Small intestine (tissue), 7 donors: Measurements from ENCODE around the gene LPP. TPM values are rescaled to one million over a fixed set of nuclear protein-coding genes. Genes with fewer than 3 reads are reported as not detected.

ENCODE experiments used
- DNase-seq, 2 donors: peaks; one replicate each; pipeline versions ENCODE4 v3.0.0 to v3.0.0-alpha.2; 2013
- FAIRE-seq: peaks from 2 replicates; lab custom pipeline; 2012; peaks lifted over from hg19 to GRCh38; lab: Jason Lieb, UNC
- H3K27ac ChIP-seq, 3 donors: one replicate each; pipeline ENCODE4 v1.5.1; 2013; ENCODE audit warnings: low read length in 2 of 3, mild to moderate bottlenecking in 2 of 3, control low read depth in 1 of 3, inconsistent platforms in 1 of 3, low read depth in 1 of 3, moderate library complexity in 1 of 3
- H3K27me3 ChIP-seq, 3 donors: one replicate each; pipeline ENCODE4 v1.6.1; 2013; ENCODE audit warnings: low read length in 3 of 3, inconsistent platforms in 1 of 3; ENCODE audit not compliant: control insufficient read depth in 3 of 3, insufficient read depth in 3 of 3
- H3K36me3 ChIP-seq, 3 donors: one replicate each; pipeline ENCODE4 v1.6.1; 2013; ENCODE audit warnings: low read length in 3 of 3, inconsistent platforms in 1 of 3, low read depth in 1 of 3, mild to moderate bottlenecking in 1 of 3, moderate library complexity in 1 of 3; ENCODE audit not compliant: control insufficient read depth in 3 of 3, insufficient read depth in 2 of 3
- H3K4me1 ChIP-seq, 3 donors: one replicate each; pipeline ENCODE4 v1.6.1; 2013; ENCODE audit warnings: low read length in 2 of 3, inconsistent platforms in 1 of 3, low read depth in 1 of 3, mild to moderate bottlenecking in 1 of 3, moderate library complexity in 1 of 3; ENCODE audit not compliant: control insufficient read depth in 3 of 3, insufficient read depth in 2 of 3
- H3K4me3 ChIP-seq, 3 donors: one replicate each; pipeline ENCODE4 v1.5.1; 2013; ENCODE audit warnings: low read length in 3 of 3, control low read depth in 1 of 3, inconsistent platforms in 1 of 3, low read depth in 1 of 3, mild to moderate bottlenecking in 1 of 3, moderate library complexity in 1 of 3
- H3K9me3 ChIP-seq, 2 donors: one replicate each; pipeline ENCODE4 v1.6.1; 2013; ENCODE audit warnings: low read depth in 1 of 2, low read length in 1 of 2; ENCODE audit not compliant: control insufficient read depth in 2 of 2, insufficient read depth in 1 of 2
- WGBS, 3 donors: extraction: QIAGEN DNeasy Blood & Tissue Kit; methylation state at CpG; one replicate each; pipeline ENCODE4 v1.1.7; 2013; 5-methylcytosine and 5-hydroxymethylcytosine counted together
- polyA plus RNA-seq, 4 donors: library from polyadenylated mRNA; stranded (reverse) in 3 of 4; unstranded in 1 of 4; fragments of 200-250 nt in 3 of 4; fragments of 120-200 nt in 1 of 4; gene quantifications; one replicate each; pipeline versions ENCODE4 v1.2.1 to v1.2.3, GENCODE V29; 2013
- donor health status: healthy with polysubstance abuse.
- donor health status: control.
- donor health status: control.
- donor health status: Bipolar disorder and iron deficiency.
- donor health status: healthy.

The LPP gene
- polyA plus RNA-seq, 4 donors, result 5.4 to 35.8 (median 12.4) TPM

DNA sequence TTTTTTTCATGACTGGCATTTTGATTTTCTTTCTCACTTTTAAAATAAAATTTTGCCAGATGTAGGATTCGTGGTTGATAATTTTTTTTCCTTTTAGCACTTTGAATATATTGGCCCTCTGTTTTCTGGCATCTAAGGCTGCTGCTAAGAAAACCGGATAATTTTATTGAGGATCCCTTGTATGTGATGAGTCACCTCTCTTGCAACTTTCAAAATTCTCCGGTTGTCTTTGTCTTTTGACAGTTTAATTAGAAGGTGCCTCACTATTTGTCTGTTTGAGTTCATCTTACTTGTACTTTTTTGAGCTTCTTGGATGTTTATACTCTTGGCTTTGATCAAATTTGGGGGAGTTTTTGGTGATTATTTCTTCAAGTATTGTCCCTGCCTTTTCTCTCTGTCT is 349.7 kb downstream of the LPP start:
- Histone ChIP-seq H3K9me3 (peaks cover 0 to 17% of the 10 kb centered on the region in 2 donors), H3K4me3 (no peak overlapping the region), H3K4me1 (peaks cover 0 to 3% (median 0%) of the 10 kb centered on the region in 3 donors), H3K27me3 (no peaks in the 10 kb centered on the region), H3K36me3 (peaks cover 0 to 3% (median 0%) of the 10 kb centered on the region in 3 donors), H3K27ac (no peak overlapping the region)
- FAIRE-seq, result no peak
- 62 to 72% (median 65%) methylated on average over 3 of the region's 3 CpGs for WGBS, 3 donors
- DNase-seq, result no peak

DNA sequence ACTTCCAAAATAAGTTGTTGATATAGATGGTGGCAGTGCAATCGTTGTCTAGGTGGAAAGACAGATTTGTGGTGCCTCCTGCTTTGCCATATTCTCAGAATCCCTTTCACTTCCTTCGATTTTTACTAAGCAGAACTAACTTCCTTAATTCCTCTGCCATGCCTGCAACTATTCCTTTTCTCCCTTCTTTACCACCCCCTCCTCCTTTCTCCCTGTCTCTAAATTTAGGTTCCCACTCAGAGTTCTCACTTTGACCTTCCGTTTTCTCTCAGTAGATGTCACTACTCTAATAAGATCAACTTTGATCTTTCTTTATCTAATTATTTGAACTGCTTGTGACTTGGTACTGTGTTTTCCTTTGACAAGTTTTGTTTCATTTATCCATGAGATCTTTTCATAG is 351.2 kb downstream of the LPP start:
- 51 to 65% (median 56%) methylated on average over 3 of the region's 3 CpGs for WGBS, 3 donors
- no peaks in the 10 kb centered on the region for H3K27me3 ChIP-seq
- FAIRE-seq (no peak), DNase-seq (no peak)
- H3K27ac ChIP-seq, result no peak overlapping the region
- H3K4me1 ChIP-seq, result peaks cover 0 to 3% (median 0%) of the 10 kb centered on the region in 3 donors
- peaks cover 0 to 3% (median 0%) of the 10 kb centered on the region in 3 donors for H3K36me3 ChIP-seq
- H3K9me3 ChIP-seq, result peaks cover 0 to 17% of the 10 kb centered on the region in 2 donors
- H3K4me3 ChIP-seq, result no peak overlapping the region

DNA sequence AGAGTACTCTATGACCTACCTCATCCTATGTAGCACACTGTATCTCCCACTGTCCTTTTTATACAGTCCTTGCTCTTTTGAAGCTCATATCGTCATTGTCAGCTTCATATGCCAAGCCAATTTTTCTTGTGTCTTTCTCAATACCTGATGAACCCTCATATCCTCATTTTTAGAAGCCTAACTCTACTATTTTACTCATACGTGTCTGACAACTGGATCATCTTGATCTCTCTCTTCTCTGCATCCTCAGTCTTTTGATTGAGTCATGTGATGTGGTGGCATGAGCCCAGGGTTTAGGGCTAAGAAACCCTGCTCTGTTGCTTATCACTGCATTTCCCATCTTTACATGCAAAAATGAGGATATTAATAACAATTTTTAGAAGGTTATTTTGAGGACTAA is 352.0 kb downstream of the LPP start:
- Histone ChIP-seq H3K27ac (no peak overlapping the region), H3K4me3 (no peak overlapping the region), H3K4me1 (peaks cover 0 to 3% (median 0%) of the 10 kb centered on the region in 3 donors), H3K9me3 (peaks cover 0 to 17% of the 10 kb centered on the region in 2 donors), H3K36me3 (peaks cover 0 to 3% (median 0%) of the 10 kb centered on the region in 3 donors), H3K27me3 (no peaks in the 10 kb centered on the region)
- WGBS, 3 donors, result 89 to 94% (median 92%) methylated on average over 2 of the region's 2 CpGs
- no peak for DNase-seq
- FAIRE-seq, result no peak

DNA sequence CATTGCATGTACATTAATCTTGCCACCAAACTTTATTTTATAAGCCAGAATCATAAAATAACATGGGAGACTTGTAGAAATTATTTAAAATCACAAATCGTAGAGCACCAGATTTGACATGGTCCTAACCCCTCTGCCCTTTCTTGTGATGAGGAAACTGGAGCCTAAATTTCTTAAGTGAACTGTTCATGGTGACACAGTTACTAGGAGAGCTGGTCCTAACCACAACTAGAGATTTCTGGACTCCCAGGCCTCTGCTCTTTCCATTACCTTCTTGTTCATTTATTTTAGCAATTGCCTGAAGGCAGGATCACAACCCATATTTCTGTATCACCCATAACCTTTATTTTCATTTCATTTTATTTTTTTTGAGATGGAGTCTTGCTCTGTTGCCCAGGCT is 352.5 kb downstream of the LPP start:
- FAIRE-seq, result no peak

DNA sequence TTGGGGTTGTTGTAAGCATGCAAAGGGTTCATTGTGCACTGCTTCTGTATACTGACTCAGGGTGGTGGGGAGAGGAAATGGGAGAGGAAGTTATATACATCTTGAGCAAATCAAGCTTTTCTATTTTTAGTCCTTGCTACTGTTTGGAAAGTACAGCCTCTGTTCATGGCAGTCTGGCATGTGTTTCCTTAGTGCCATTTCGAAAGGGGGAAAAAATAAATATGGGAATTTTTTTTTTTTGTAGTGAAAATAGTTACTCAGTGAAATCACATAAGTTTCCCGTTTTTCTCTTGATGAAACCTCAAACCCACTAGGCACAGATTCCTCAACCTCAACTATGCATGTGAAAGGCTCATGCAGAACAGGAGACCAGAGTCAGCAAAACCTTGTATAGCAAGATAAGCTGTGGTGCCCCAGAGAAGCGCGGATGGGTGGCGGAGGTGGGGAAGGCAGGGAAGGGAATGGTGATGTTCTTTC is 353.3 kb downstream of the LPP start:
- Histone ChIP-seq H3K36me3 (peaks cover 0 to 2% (median 0%) of the 10 kb centered on the region in 3 donors), H3K27me3 (no peaks in the 10 kb centered on the region), H3K4me1 (peaks cover 0 to 3% (median 0%) of the 10 kb centered on the region in 3 donors), H3K9me3 (peaks cover 0 to 13% of the 10 kb centered on the region in 2 donors), H3K27ac (peak overlapping the region in 1 of 3 donors; percentile 28), H3K4me3 (no peak overlapping the region)
- DNase-seq, result no peak
- no peak for FAIRE-seq
- WGBS, 3 donors, result 58 to 92% (median 74%) methylated on average over 5 of the region's 5 CpGs

More for the DNA sequence above, 352.5 kb downstream of the LPP start:
- DNase-seq, result no peak
- H3K27ac ChIP-seq, result no peak overlapping the region
- no peaks in the 10 kb centered on the region for H3K27me3 ChIP-seq
- H3K9me3 ChIP-seq, result peaks cover 0 to 15% of the 10 kb centered on the region in 2 donors
- H3K4me3 ChIP-seq, result no peak overlapping the region
- 91 to 98% (median 94%) methylated on average over 1 of the region's 1 CpG for WGBS, 3 donors
- peaks cover 0 to 2% (median 0%) of the 10 kb centered on the region in 3 donors for H3K36me3 ChIP-seq
- H3K4me1 ChIP-seq, result peaks cover 0 to 3% (median 0%) of the 10 kb centered on the region in 3 donors

DNA sequence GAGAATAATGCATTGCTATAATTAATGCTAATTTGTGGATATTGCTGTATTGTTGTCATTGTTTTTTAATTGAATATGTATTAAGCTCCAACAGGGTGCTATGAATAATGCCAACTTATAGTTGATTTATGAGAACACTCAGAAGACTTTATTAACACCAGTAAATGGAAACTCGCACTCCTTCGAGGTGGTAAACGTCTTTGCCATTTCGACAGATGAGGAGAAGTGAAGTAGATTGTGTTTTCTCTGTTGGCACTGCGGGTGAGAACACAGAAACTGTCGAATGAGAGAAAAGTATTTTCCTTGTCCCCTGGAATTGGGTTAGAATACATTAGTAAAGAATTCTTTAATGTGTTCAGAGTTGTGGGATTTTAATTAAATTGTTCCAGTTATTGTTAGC is 354.5 kb downstream of the LPP start:
- Histone ChIP-seq H3K4me3 (no peak overlapping the region), H3K27ac (no peak overlapping the region), H3K4me1 (peaks cover 0 to 3% (median 0%) of the 10 kb centered on the region in 3 donors), H3K9me3 (peaks cover 0 to 13% of the 10 kb centered on the region in 2 donors), H3K27me3 (no peaks in the 10 kb centered on the region), H3K36me3 (peaks cover 0 to 3% (median 0%) of the 10 kb centered on the region in 3 donors)
- WGBS, 3 donors, result 95 to 97% (median 96%) methylated on average over 6 of the region's 6 CpGs
- no peak for DNase-seq
- no peak for FAIRE-seq

DNA sequence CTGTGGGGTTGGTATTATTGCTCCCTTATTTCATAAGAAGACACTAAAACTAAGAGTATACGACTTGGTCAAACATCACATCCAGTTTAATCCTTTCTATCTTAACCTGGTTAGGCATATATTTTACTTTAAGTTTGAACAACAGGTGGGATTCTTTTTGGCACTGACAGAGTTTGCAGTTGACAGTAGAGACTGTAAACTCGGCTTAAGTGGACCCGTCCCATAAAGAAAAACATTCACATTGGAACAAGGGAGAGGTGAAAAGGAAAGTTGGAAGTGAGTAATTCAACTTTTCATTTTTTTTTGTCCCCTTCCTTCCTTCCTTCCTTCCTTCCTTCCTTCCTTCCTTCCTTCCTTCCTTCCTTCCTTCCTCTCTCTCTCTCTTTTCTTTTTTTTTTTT is 355.4 kb downstream of the LPP start:
- Histone ChIP-seq H3K36me3 (peaks cover 0 to 3% (median 0%) of the 10 kb centered on the region in 3 donors), H3K4me3 (no peak overlapping the region), H3K27me3 (no peaks in the 10 kb centered on the region), H3K27ac (no peak overlapping the region), H3K4me1 (peaks cover 0 to 3% (median 0%) of the 10 kb centered on the region in 3 donors), H3K9me3 (peaks cover 0 to 7% of the 10 kb centered on the region in 2 donors)
- WGBS, 3 donors, result 89 to 91% (median 90%) methylated on average over 3 of the region's 3 CpGs
- FAIRE-seq (no peak), DNase-seq (no peak)

DNA sequence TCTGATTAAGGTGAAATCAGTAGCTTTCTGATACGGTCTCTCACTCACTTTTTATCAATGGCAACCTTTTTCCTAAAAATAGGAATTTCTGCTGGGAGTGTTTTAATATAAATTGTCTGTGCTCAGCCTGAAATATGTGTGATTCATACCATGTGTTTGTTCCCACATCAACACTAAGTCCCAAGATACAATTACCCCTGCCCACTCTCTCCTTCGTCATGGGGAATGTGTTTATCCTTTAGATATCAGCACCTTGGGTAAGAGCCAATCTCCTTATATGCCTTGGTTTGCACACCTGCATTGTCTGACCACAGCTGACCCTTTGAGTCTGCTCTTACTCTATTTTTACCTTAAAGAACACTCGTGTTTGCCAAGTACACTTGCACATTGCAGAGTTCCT is 356.4 kb downstream of the LPP start:
- Histone ChIP-seq H3K36me3 (peaks cover 0 to 3% (median 0%) of the 10 kb centered on the region in 3 donors), H3K27ac (no peak overlapping the region), H3K9me3 (no peaks in the 10 kb centered on the region), H3K4me3 (no peak overlapping the region), H3K4me1 (peaks cover 0 to 3% (median 0%) of the 10 kb centered on the region in 3 donors), H3K27me3 (no peaks in the 10 kb centered on the region)
- FAIRE-seq (no peak), DNase-seq (no peak)
- 65 to 72% (median 71%) methylated on average over 3 of the region's 3 CpGs for WGBS, 3 donors
